ENCODE results near the gene TRIM22. TPM values are rescaled to one million over a fixed set of nuclear protein-coding genes. Genes with fewer than 3 reads are reported as not detected.
"Not testable (repeated sequence)": the region's sequence is repeated elsewhere in the genome, so short reads cannot be mapped to it uniquely, and the experiment has no call there.

The TRIM22 gene
- polyA plus RNA-seq (ENCODE audit: insufficient read length in 3 of 3) = 10 to 100 TPM in 1 of 3 donors, 1 to 10 TPM in 2; 6.1 to 13.9 (median 7.0) TPM
- long read RNA-seq, donor 1, partial matches to known transcripts = 0 of 2 reads
- long read RNA-seq, donor 1, other reads (novel, unspliced or antisense) = 0 of 2 reads
- long read RNA-seq, donor 2, partial matches to known transcripts = 49 of 49 reads
- long read RNA-seq, donor 2, other reads (novel, unspliced or antisense) = 0 of 49 reads
- long read RNA-seq, donor 3, partial matches to known transcripts = 0 of 1 reads
- long read RNA-seq, donor 3, other reads (novel, unspliced or antisense) = 0 of 1 reads
- long read RNA-seq, donor 4, partial matches to known transcripts = 0 of 2 reads
- long read RNA-seq, donor 4, other reads (novel, unspliced or antisense) = 0 of 2 reads
- long read RNA-seq, donor 5 = 0 reads
- long read RNA-seq, donor 6 = 0 reads
- long read RNA-seq, donor 7, partial matches to known transcripts = 0 of 1 reads
- long read RNA-seq, donor 7, other reads (novel, unspliced or antisense) = 0 of 1 reads
- long read RNA-seq, donor 8, partial matches to known transcripts = 0 of 2 reads
- long read RNA-seq, donor 8, other reads (novel, unspliced or antisense) = 0 of 2 reads
- long read RNA-seq, donor 9 = 0 reads
- long read RNA-seq, donor 10 = 0 reads
- long read RNA-seq, donor 11 = 0 reads
- long read RNA-seq, donor 12, partial matches to known transcripts = 0 of 1 reads
- long read RNA-seq, donor 12, other reads (novel, unspliced or antisense) = 0 of 1 reads
- long read RNA-seq, donor 13 = 0 reads
- long read RNA-seq, donor 14, partial matches to known transcripts = 0 of 1 reads
- long read RNA-seq, donor 14, other reads (novel, unspliced or antisense) = 0 of 1 reads
- long read RNA-seq, donor 15 = 0 reads
- long read RNA-seq, donor 16, partial matches to known transcripts = 0 of 5 reads
- long read RNA-seq, donor 16, other reads (novel, unspliced or antisense) = 0 of 5 reads

DNA sequence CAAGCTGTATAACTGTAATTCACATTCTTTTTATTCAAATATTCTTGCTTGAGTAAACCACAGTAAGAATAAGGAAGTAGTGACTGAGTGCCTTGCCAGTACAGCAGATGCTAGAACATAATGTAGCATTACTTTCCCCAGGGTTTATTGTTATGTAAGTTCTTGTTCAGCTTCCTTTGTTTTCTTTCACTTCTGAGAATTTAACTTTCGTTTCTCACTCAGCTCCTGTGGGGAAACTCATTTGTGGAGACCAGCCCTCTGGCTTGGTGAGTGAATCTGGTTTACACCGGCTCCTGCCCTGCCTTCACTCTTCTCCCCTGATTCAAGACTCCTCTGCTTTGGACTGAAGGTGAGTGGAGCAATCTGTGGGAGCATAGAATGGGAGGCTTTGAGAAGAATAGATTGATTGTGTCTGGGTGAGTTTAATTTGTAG is at the start of gene TRIM22:
Gene TRIM22, plus strand, starts transcription at position 240 of the 433 bp plus-strand sequence. CDS start 6,443 bp downstream, outside the sequence.
- peak in 6 of 11 donors; percentile 4 to 26 (median 8) for DNase-seq (ENCODE audit: extremely low read depth in 1 of 11, low read depth in 9 of 11, low spot score in 4 of 11)

DNA sequence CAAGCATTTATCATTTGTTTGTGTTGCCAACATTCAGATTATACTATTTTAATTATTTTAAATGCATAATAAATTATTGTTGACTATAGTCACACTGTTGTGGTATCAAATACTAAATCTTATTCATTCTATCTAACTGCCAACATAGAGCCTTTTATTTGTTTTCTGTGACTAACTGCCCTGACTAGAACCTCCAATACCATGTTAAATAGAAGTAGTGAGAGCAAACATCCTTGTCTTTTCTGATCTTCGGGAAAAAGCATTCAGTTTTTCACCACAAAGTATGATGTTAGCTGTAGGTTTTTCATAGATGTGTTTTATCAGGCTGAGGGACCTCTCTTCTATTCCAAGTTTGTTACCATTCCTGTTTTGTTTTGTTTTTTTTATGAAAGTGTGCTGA is 49.6 kb upstream of the TRIM22 start:
- DNase-seq (ENCODE audit: extremely low read depth in 1 of 11, low read depth in 9 of 11, low spot score in 4 of 11) = no peak

GRCh38 chr11:5643585-5643984 is 46.0 kb upstream of the TRIM22 start:
- no peak for DNase-seq (ENCODE audit: extremely low read depth in 1 of 11, low read depth in 9 of 11, low spot score in 4 of 11)

DNA sequence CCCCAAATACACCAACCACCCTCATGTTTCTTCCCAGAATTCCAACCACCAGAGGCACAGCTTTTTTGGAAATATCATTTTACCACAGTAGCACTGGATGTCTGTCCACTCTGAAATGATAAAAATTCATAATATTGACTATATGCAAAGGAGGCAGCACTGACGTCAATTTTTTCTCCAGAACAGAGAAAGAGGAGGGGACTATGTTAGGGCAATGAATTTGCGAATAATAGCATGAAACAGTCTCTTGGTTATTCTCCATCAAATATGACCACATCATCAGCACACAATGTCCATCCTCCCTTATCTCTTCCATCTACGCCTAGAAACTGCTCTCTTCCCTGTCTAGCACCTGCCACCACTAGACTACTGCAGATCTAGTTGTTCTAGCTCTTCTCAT is 43.5 kb upstream of the TRIM22 start:
- DNase-seq (ENCODE audit: extremely low read depth in 1 of 11, low read depth in 9 of 11, low spot score in 4 of 11) = no peak

GRCh38 chr11:5655474-5655873 is 34.1 kb upstream of the TRIM22 start:
- DNase-seq (ENCODE audit: extremely low read depth in 1 of 11, low read depth in 9 of 11, low spot score in 4 of 11) = no peak

- DNase-seq (ENCODE audit: extremely low read depth in 1 of 11, low read depth in 9 of 11, low spot score in 4 of 11) = not testable (repeated sequence)
Observed at GRCh38 chr11:5656956-5657355, 32.6 kb upstream of the TRIM22 start.

GRCh38 chr11:5658318-5658717 is 31.3 kb upstream of the TRIM22 start:
- no peak for DNase-seq (ENCODE audit: extremely low read depth in 1 of 11, low read depth in 9 of 11, low spot score in 4 of 11)

GRCh38 chr11:5663511-5663910 is 26.1 kb upstream of the TRIM22 start:
- no peak for DNase-seq (ENCODE audit: extremely low read depth in 1 of 11, low read depth in 9 of 11, low spot score in 4 of 11)

- DNase-seq (ENCODE audit: extremely low read depth in 1 of 11, low read depth in 9 of 11, low spot score in 4 of 11) = no peak
Observed at GRCh38 chr11:5665051-5665570, 24.5 kb upstream of the TRIM22 start.

DNA sequence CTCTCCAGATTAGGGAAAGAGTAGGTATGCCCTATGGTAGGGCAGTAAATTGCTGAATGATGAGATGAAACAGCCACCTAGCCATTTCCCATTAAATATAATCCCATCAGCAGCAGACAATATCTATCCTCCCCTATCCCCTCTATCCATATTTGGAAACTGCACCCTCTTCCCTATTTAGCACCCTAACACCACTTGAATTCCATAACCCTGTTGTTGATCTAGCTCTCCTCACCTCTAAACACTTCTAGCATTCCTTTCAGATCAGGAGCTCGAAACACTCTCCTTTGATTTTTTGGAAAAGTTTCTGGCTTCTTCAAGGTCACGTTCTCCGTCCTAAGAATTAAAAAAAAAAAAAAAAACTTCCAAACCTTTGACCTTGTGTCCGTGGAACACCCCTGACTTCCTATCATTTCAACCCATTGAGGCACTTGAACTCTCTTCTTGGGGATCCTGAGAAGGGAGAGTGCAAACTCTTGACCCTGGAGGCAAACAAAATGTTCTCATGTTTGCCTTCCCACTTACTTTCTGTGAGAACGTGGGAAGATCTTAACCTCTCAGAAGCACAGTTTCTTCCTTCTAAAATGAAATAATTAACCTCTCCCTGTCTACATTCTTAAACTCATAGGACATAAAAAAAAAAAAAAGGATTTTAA is 23.7 kb upstream of the TRIM22 start:
- DNase-seq (ENCODE audit: extremely low read depth in 1 of 11, low read depth in 9 of 11, low spot score in 4 of 11) = no peak

DNA sequence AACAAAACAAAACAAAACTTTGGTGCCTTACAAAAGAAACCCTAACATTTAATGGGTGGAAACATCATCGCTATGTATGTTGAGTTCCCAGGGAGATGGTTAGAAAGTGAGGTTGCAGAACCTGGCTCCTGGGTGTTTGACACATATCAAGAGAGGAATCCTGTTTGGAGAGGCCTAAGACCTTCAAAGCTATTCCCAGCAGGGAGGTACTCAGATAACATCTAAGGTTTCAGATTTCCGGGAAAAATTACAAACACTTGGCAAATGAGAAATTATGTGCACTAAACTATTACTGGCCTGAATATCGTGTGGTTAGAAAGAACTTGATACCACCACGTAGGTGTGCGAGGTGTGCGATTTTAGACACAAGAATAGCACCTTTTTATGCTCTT is 23.2 kb upstream of the TRIM22 start:
- DNase-seq (ENCODE audit: extremely low read depth in 1 of 11, low read depth in 9 of 11, low spot score in 4 of 11) = no peak

- DNase-seq (ENCODE audit: extremely low read depth in 1 of 11, low read depth in 9 of 11, low spot score in 4 of 11) = no peak
Observed at GRCh38 chr11:5671831-5672230, 17.8 kb upstream of the TRIM22 start.

DNA sequence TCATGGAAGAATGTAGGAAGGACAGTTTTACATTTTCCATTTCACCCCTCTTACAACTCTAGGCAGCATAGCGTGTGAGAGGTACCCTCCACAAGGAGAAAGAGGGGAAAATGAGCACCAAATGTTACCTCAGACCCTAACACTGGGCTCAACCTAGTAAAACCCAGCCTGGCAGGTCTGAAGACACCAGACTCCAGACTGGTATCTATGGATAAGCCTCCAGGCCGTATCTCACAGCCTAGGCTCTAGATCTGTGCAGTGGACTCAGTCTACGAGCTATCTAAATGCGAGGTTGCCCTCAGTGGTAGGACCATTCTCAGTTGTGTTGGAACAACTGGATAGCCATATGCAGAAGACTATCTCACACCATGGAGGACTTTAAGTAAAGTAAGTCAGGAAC is 15.2 kb upstream of the TRIM22 start:
- no peak for DNase-seq (ENCODE audit: extremely low read depth in 1 of 11, low read depth in 9 of 11, low spot score in 4 of 11)

- DNase-seq (ENCODE audit: extremely low read depth in 1 of 11, low read depth in 9 of 11, low spot score in 4 of 11) = no peak
Observed at GRCh38 chr11:5679811-5680210, 9.8 kb upstream of the TRIM22 start.

DNA sequence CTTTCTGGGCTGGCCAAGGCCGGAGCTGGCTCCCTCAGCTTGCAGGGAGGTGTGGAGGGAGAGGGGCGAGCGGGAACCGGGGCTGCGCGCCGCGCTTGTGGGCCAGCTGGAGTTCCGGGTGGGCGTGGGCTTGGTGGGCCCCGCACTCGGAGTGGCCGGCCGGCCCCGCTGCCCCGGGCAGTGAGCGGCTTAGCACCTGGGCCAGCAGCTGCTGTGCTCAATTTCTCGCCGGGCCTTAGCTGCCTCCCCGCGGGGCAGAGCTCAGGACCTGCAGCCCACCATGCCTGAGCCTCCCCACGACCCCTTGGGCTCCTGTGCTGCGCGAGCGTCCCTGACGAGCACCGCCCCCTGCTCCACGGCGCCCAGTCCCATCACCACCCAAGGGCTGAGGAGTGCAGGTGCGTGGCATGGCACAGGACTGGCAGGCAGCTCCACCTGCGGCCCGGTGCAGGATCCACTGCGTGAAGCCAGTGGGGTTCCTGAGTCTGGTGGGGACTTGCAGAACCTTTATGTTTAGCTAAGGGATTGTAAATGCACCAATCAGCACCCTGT is 6.6 kb upstream of the TRIM22 start:
- DNase-seq (ENCODE audit: extremely low read depth in 1 of 11, low read depth in 9 of 11, low spot score in 4 of 11) = not testable (repeated sequence)

- not testable (repeated sequence) for DNase-seq (ENCODE audit: extremely low read depth in 1 of 11, low read depth in 9 of 11, low spot score in 4 of 11)
Observed at GRCh38 chr11:5683620-5684019, 6.0 kb upstream of the TRIM22 start.

GRCh38 chr11:5684036-5684645 is 5.4 kb upstream of the TRIM22 start:
- DNase-seq (ENCODE audit: extremely low read depth in 1 of 11, low read depth in 9 of 11, low spot score in 4 of 11) = peak in 4 of 11 donors; percentile 1 to 9 (median 6)

GRCh38 chr11:5684646-5685362 is 4.8 kb upstream of the TRIM22 start, which contains the start of gene TRIM5:
TSS of gene TRIM5 (minus strand) at chr11:5685074. CDS start at chr11:5680177, 4,897 bp downstream.
- peak; percentile 75 to 94 (median 88) for DNase-seq (ENCODE audit: extremely low read depth in 1 of 11, low read depth in 9 of 11, low spot score in 4 of 11)
